Suppressor macrophage treated with lipopolysaccharide for 4 hours (primary cell): ENCODE results near the gene PBX3.

Experiments
- DNase-seq: peaks from one replicate; pipeline ENCODE4 v3.0.0-alpha.2; 2020

PBX3 gene

GRCh38 chr9:125883565-125884217 is 136.5 kb downstream of the PBX3 start:
- DNase-seq = no peak

- DNase-seq = no peak
These were observed 137.0 kb downstream of the PBX3 start for GRCh38 chr9:125884218-125884595.

GRCh38 chr9:125885405-125886034 is 138.3 kb downstream of the PBX3 start:
- no peak for DNase-seq

GRCh38 chr9:125886365-125886764 is 139.2 kb downstream of the PBX3 start:
- no peak for DNase-seq

- no peak for DNase-seq
These were observed 140.0 kb downstream of the PBX3 start for GRCh38 chr9:125887172-125887571.

- DNase-seq = no peak
These were observed 141.0 kb downstream of the PBX3 start for GRCh38 chr9:125888211-125888610.

- DNase-seq = peak; percentile 5
These were observed 141.9 kb downstream of the PBX3 start for GRCh38 chr9:125889112-125889475.

- peak; percentile 45 for DNase-seq
These were observed 142.6 kb downstream of the PBX3 start for GRCh38 chr9:125889476-125890419.

GRCh38 chr9:125890826-125891225 is 143.7 kb downstream of the PBX3 start:
- no peak for DNase-seq

GRCh38 chr9:125893277-125893676 is 146.1 kb downstream of the PBX3 start:
- DNase-seq = no peak

GRCh38 chr9:125894566-125894965 is 147.4 kb downstream of the PBX3 start:
- DNase-seq = no peak

GRCh38 chr9:125896404-125896803 is 149.2 kb downstream of the PBX3 start:
- no peak for DNase-seq

GRCh38 chr9:125896964-125897363 is 149.8 kb downstream of the PBX3 start:
- DNase-seq = no peak

- no peak for DNase-seq
These were observed 150.3 kb downstream of the PBX3 start for GRCh38 chr9:125897481-125897880.

- no peak for DNase-seq
These were observed 155.0 kb downstream of the PBX3 start for GRCh38 chr9:125902214-125902613.

- peak; percentile 14 for DNase-seq
These were observed 155.8 kb downstream of the PBX3 start for GRCh38 chr9:125902831-125903512.

GRCh38 chr9:125904155-125904851 is 157.1 kb downstream of the PBX3 start:
- DNase-seq = peak; percentile 62

GRCh38 chr9:125906144-125906543 is 159.0 kb downstream of the PBX3 start:
- DNase-seq = no peak

GRCh38 chr9:125906893-125907292 is 159.7 kb downstream of the PBX3 start:
- DNase-seq = peak; percentile 37

GRCh38 chr9:125908136-125908535 is 161.0 kb downstream of the PBX3 start:
- DNase-seq = no peak

GRCh38 chr9:125908966-125909365 is 161.8 kb downstream of the PBX3 start:
- DNase-seq = no peak

GRCh38 chr9:125909459-125909858 is 162.3 kb downstream of the PBX3 start:
- DNase-seq = no peak

- DNase-seq = no peak
These were observed 163.1 kb downstream of the PBX3 start for GRCh38 chr9:125910286-125910685.
